HEK293 (cell line): ENCODE results near the gene DPRX.

ENCODE experiments used
- CTCF ChIA-PET: fragments of 350-600 bp; formaldehyde crosslinking; extraction: SDS; loops from one replicate; lab custom pipeline; 2021; ENCODE audit warnings: antibody characterized with exemption; lab: Yijun Ruan, JAX
- POLR2A ChIA-PET: fragments of 300-600 bp; formaldehyde crosslinking; extraction: SDS; loops from one replicate; lab custom pipeline; 2020; ENCODE audit warnings: antibody characterized with exemption, inconsistent platforms; lab: Yijun Ruan, JAX
- H3K27ac ChIP-seq: fragments of 200-500 bp; sonication (Bioruptor generic); 2 replicates; pipeline ENCODE4 v1.5.1; 2014; ENCODE audit warnings: low read depth, low read length, control low read depth, inconsistent platforms; ENCODE audit errors: extremely low read depth
- H3K36me3 ChIP-seq, 2 experiments: fragments of 200-500 bp in 1 of 2; sonication (Bioruptor generic) in 1 of 2; 1 replicate in 1 of 2; 2 replicates in 1 of 2; pipeline ENCODE4 v1.5.1; 2014 to 2017; ENCODE audit warnings: inconsistent platforms in 2 of 2, low read length in 2 of 2; ENCODE audit not compliant: control insufficient read depth in 2 of 2, insufficient read depth in 1 of 2
- H3K4me1 ChIP-seq: fragments of 200-500 bp; sonication (Bioruptor generic); 2 replicates; pipeline ENCODE4 v1.5.1; 2014; ENCODE audit warnings: mild to moderate bottlenecking, low read length, inconsistent platforms; ENCODE audit not compliant: control insufficient read depth, insufficient read depth
- H3K4me3 ChIP-seq: 2 replicates; pipeline ENCODE4 v1.5.1; 2011; ENCODE audit warnings: low read depth, mild to moderate bottlenecking, control low read depth, low read length, moderate library complexity
- H3K9me3 ChIP-seq: fragments of 200-500 bp; sonication (Bioruptor generic); 2 replicates; pipeline ENCODE4 v1.5.1; 2014; ENCODE audit warnings: low read depth, low read length, inconsistent platforms; ENCODE audit not compliant: control insufficient read depth, insufficient read depth
- BCL11B ChIP-seq: fragments of 450-650 bp; formaldehyde crosslinking; IDR thresholded peaks from 2 replicates; pipeline ENCODE4 v1.5.1; 2016; ENCODE audit warnings: low read depth, missing biosample characterization, missing genetic modification characterization
- GFI1B ChIP-seq: fragments of 450-650 bp; formaldehyde crosslinking; IDR thresholded peaks from 2 replicates; pipeline ENCODE4 v1.5.1; 2016; ENCODE audit warnings: missing biosample characterization, missing genetic modification characterization
- HOXA7 ChIP-seq: sonication (generic); formaldehyde crosslinking; IDR thresholded peaks from 2 replicates; pipeline ENCODE4 v1.8.1; 2022; ENCODE audit warnings: missing genetic modification reagents, borderline replicate concordance
- IKZF3 ChIP-seq: fragments of 450-650 bp; IDR thresholded peaks from 2 replicates; pipeline ENCODE4 v1.5.0; 2018; ENCODE audit warnings: missing biosample characterization, mild to moderate bottlenecking, missing genetic modification characterization, moderate library complexity
- ZNF169 ChIP-seq: fragments of 450-650 bp; formaldehyde crosslinking; IDR thresholded peaks from 2 replicates; pipeline ENCODE4 v1.5.1; 2016; ENCODE audit warnings: missing biosample characterization, missing genetic modification characterization
- ZNF350 ChIP-seq: fragments of 450-650 bp; formaldehyde crosslinking; IDR thresholded peaks from 2 replicates; pipeline ENCODE4 v1.5.0; 2017; ENCODE audit warnings: missing biosample characterization, mild to moderate bottlenecking, missing genetic modification characterization
- ZNF529 ChIP-seq: fragments of 450-650 bp; formaldehyde crosslinking; IDR thresholded peaks from 2 replicates; pipeline ENCODE4 v1.5.1; 2017; ENCODE audit warnings: missing genetic modification characterization, missing biosample characterization; ENCODE audit not compliant: insufficient replicate concordance
- ZNF530 ChIP-seq: fragments of 450-650 bp; formaldehyde crosslinking; IDR thresholded peaks from 2 replicates; pipeline ENCODE4 v1.5.1; 2016; ENCODE audit warnings: low read depth, missing biosample characterization, missing genetic modification characterization
- ZNF555 ChIP-seq: fragments of 450-650 bp; formaldehyde crosslinking; conservative IDR thresholded peaks from 2 replicates; pipeline ENCODE4 v1.5.1; 2017; ENCODE audit warnings: missing biosample characterization, mild to moderate bottlenecking, missing genetic modification characterization, inconsistent platforms
- ZNF654 ChIP-seq: fragments of 450-650 bp; formaldehyde crosslinking; IDR thresholded peaks from 2 replicates; pipeline ENCODE4 v1.5.1; 2016; ENCODE audit warnings: low read depth, missing biosample characterization, missing genetic modification characterization
- ZNF785 ChIP-seq: fragments of 450-650 bp; formaldehyde crosslinking; IDR thresholded peaks from 2 replicates; pipeline ENCODE4 v1.5.1; 2016; ENCODE audit warnings: missing biosample characterization, missing genetic modification characterization
- ZNF843 ChIP-seq: fragments of 450-650 bp; formaldehyde crosslinking; IDR thresholded peaks from 2 replicates; pipeline ENCODE4 v1.5.1; 2016; ENCODE audit warnings: missing biosample characterization, missing genetic modification characterization
- TF ChIP-seq, protein P1 (sequence below): fragments of 450-650 bp; formaldehyde crosslinking; IDR thresholded peaks from 2 replicates; pipeline ENCODE4; 2016; ENCODE audit warnings: missing biosample characterization, missing genetic modification characterization
- TF ChIP-seq, protein P2 (sequence below): fragments of 450-650 bp; formaldehyde crosslinking; IDR thresholded peaks from 2 replicates; pipeline ENCODE4 v1.5.1; 2017; ENCODE audit warnings: missing biosample characterization, missing genetic modification characterization
- TF ChIP-seq, protein P3 (sequence below): fragments of 450-650 bp; formaldehyde crosslinking; IDR thresholded peaks from 2 replicates; pipeline ENCODE4 v1.5.1; 2017; ENCODE audit warnings: missing biosample characterization, mild to moderate bottlenecking, missing genetic modification characterization, moderate library complexity
- TF ChIP-seq, protein P4 (sequence below): fragments of 450-650 bp; formaldehyde crosslinking; IDR thresholded peaks from 2 replicates; pipeline ENCODE4 v1.5.1; 2016; ENCODE audit warnings: missing biosample characterization, missing genetic modification characterization, borderline replicate concordance
- TF ChIP-seq, protein P5 (sequence below): fragments of 450-650 bp; formaldehyde crosslinking; IDR thresholded peaks from 2 replicates; pipeline ENCODE4 v1.5.1; 2016; ENCODE audit warnings: missing biosample characterization, missing genetic modification characterization

The DPRX gene, protein sequence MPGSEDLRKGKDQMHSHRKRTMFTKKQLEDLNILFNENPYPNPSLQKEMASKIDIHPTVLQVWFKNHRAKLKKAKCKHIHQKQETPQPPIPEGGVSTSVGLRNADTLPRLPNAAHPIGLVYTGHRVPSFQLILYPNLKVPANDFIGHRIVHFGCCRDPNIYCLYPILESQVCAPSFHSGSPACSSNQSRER

DNA sequence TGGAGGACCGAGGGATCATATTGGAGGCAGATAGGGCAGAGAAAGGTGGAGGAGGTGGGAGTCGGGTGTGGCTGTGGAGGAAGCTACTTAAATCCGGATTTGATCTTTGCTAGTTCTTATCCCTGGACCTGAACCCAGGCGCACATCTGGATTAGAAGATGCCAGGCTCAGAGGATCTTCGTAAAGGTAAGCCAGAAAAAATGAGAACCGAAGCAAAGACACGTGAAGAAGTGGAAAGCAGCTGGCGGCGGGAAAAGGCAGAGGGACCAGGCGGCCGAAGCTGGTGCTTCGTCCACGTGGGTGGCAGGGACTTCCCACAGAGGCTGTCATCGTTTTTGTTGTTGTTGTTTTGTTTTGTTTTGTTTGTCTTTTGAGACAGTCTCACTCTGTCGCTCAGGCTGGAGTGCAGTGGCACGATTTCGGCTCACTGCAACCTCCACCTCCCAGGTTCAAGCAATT, at the start of gene DPRX:
Gene DPRX, plus strand, starts transcription at position 51 of the 459 bp plus-strand sequence. Its CDS starts 108 bp downstream, at position 159.
- Histone ChIP-seq H3K4me1 (no peaks in the 10 kb centered on the region), H3K36me3 (no peaks in the 10 kb centered on the region)

More for the DNA sequence above, at the start of gene DPRX:
- no peak for TF ChIP-seq ZNF843 (tag by site-specific recombination)
- TF ChIP-seq, protein P1, sequence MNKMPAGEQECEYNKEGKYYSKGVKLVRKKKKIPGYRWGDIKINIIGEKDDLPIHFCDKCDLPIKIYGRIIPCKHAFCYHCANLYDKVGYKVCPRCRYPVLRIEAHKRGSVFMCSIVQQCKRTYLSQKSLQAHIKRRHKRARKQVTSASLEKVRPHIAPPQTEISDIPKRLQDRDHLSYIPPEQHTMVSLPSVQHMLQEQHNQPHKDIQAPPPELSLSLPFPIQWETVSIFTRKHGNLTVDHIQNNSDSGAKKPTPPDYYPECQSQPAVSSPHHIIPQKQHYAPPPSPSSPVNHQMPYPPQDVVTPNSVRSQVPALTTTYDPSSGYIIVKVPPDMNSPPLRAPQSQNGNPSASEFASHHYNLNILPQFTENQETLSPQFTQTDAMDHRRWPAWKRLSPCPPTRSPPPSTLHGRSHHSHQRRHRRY (tag by site-specific recombination): no peak
- TF ChIP-seq, protein P2, sequence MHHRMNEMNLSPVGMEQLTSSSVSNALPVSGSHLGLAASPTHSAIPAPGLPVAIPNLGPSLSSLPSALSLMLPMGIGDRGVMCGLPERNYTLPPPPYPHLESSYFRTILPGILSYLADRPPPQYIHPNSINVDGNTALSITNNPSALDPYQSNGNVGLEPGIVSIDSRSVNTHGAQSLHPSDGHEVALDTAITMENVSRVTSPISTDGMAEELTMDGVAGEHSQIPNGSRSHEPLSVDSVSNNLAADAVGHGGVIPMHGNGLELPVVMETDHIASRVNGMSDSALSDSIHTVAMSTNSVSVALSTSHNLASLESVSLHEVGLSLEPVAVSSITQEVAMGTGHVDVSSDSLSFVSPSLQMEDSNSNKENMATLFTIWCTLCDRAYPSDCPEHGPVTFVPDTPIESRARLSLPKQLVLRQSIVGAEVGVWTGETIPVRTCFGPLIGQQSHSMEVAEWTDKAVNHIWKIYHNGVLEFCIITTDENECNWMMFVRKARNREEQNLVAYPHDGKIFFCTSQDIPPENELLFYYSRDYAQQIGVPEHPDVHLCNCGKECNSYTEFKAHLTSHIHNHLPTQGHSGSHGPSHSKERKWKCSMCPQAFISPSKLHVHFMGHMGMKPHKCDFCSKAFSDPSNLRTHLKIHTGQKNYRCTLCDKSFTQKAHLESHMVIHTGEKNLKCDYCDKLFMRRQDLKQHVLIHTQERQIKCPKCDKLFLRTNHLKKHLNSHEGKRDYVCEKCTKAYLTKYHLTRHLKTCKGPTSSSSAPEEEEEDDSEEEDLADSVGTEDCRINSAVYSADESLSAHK (tag by site-specific recombination): no peak
- TF ChIP-seq ZNF350 (tag by site-specific recombination): no peak
- no peak for TF ChIP-seq ZNF785 (tag by site-specific recombination)
- no peak for TF ChIP-seq ZNF555 (tag by site-specific recombination)
- TF ChIP-seq, protein P3, sequence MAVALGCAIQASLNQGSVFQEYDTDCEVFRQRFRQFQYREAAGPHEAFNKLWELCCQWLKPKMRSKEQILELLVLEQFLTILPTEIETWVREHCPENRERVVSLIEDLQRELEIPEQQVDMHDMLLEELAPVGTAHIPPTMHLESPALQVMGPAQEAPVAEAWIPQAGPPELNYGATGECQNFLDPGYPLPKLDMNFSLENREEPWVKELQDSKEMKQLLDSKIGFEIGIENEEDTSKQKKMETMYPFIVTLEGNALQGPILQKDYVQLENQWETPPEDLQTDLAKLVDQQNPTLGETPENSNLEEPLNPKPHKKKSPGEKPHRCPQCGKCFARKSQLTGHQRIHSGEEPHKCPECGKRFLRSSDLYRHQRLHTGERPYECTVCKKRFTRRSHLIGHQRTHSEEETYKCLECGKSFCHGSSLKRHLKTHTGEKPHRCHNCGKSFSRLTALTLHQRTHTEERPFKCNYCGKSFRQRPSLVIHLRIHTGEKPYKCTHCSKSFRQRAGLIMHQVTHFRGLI: no peak
- TF ChIP-seq ZNF529: no peak
- TF ChIP-seq ZNF530 (tag by site-specific recombination): no peak
- TF ChIP-seq GFI1B (tag by site-specific recombination): no peak
- TF ChIP-seq, protein P4, sequence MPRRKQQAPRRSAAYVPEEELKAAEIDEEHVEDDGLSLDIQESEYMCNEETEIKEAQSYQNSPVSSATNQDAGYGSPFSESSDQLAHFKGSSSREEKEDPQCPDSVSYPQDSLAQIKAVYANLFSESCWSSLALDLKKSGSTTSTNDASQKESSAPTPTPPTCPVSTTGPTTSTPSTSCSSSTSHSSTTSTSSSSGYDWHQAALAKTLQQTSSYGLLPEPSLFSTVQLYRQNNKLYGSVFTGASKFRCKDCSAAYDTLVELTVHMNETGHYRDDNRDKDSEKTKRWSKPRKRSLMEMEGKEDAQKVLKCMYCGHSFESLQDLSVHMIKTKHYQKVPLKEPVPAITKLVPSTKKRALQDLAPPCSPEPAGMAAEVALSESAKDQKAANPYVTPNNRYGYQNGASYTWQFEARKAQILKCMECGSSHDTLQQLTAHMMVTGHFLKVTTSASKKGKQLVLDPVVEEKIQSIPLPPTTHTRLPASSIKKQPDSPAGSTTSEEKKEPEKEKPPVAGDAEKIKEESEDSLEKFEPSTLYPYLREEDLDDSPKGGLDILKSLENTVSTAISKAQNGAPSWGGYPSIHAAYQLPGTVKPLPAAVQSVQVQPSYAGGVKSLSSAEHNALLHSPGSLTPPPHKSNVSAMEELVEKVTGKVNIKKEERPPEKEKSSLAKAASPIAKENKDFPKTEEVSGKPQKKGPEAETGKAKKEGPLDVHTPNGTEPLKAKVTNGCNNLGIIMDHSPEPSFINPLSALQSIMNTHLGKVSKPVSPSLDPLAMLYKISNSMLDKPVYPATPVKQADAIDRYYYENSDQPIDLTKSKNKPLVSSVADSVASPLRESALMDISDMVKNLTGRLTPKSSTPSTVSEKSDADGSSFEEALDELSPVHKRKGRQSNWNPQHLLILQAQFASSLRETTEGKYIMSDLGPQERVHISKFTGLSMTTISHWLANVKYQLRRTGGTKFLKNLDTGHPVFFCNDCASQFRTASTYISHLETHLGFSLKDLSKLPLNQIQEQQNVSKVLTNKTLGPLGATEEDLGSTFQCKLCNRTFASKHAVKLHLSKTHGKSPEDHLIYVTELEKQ (tag by site-specific recombination): no peak
- no peak for TF ChIP-seq HOXA7 (CRISPR knock-in tag)
- TF ChIP-seq, protein P5, sequence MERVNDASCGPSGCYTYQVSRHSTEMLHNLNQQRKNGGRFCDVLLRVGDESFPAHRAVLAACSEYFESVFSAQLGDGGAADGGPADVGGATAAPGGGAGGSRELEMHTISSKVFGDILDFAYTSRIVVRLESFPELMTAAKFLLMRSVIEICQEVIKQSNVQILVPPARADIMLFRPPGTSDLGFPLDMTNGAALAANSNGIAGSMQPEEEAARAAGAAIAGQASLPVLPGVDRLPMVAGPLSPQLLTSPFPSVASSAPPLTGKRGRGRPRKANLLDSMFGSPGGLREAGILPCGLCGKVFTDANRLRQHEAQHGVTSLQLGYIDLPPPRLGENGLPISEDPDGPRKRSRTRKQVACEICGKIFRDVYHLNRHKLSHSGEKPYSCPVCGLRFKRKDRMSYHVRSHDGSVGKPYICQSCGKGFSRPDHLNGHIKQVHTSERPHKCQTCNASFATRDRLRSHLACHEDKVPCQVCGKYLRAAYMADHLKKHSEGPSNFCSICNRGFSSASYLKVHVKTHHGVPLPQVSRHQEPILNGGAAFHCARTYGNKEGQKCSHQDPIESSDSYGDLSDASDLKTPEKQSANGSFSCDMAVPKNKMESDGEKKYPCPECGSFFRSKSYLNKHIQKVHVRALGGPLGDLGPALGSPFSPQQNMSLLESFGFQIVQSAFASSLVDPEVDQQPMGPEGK (tag by site-specific recombination): no peak
- TF ChIP-seq BCL11B (tag by site-specific recombination): no peak
- no peak for TF ChIP-seq ZNF169 (tag by site-specific recombination)
- TF ChIP-seq IKZF3 (tag by site-specific recombination): no peak
- no peak for TF ChIP-seq ZNF654 (tag by site-specific recombination)
- ChIA-PET POLR2A (no interaction called here), CTCF (interaction anchor here (0.6 to 1.2 kb wide), 2 partner anchors 114 to 161 kb away, joined by 3 to 5 read pairs; no protein-coding TSS in a partner anchor)
- Histone ChIP-seq H3K9me3 (no peaks in the 10 kb centered on the region; the same call in 1 of the 2 replicates), H3K4me3 (no peak within 1 kb of the TSS), H3K27ac (no peak within 1 kb of the TSS)
